Activated CD4-positive, alpha-beta memory T cell treated with anti-CD3 and anti-CD28 coated beads, Interleukin-2, amount 10 ng/mL, durations not matched to agents 7 days and 5 days (primary cell): ENCODE measurements around the gene NOTCH1. TPM values are rescaled to one million over a fixed set of nuclear protein-coding genes. Genes with fewer than 3 reads are reported as not detected.

Source experiments
- CTCF ChIA-PET: fragments of 350-600 bp; sonication (Branson Sonifier 250); formaldehyde crosslinking; loops from one replicate; lab custom pipeline; 2021; ENCODE audit warnings: antibody characterized with exemption, inconsistent platforms; lab: Charles Lee
- POLR2A ChIA-PET: fragments of 350-600 bp; sonication (Branson Sonifier 250); formaldehyde crosslinking; loops from one replicate; lab custom pipeline; 2021; ENCODE audit warnings: antibody characterized with exemption; lab: Charles Lee
- DNase-seq: peaks from one replicate; pipeline ENCODE4 v3.0.0-alpha.2; 2020
- H3K27ac Mint-ChIP-seq: one replicate; pipeline ENCODE4 v1.8.0; 2021; ENCODE audit warnings: mild to moderate bottlenecking, mixed read lengths
- H3K27me3 Mint-ChIP-seq: one replicate; pipeline ENCODE4 v1.8.0; 2021; ENCODE audit warnings: mixed read lengths
- H3K36me3 Mint-ChIP-seq: one replicate; pipeline ENCODE4 v1.8.0; 2021; ENCODE audit warnings: low read depth, mixed read lengths
- H3K4me1 Mint-ChIP-seq: one replicate; pipeline ENCODE4 v1.8.0; 2021; ENCODE audit warnings: mixed read lengths
- H3K4me3 Mint-ChIP-seq: one replicate; pipeline ENCODE4 v1.8.0; 2021; ENCODE audit warnings: mild to moderate bottlenecking, mixed read lengths
- H3K9me3 Mint-ChIP-seq: one replicate; pipeline ENCODE4 v1.8.0; 2021; ENCODE audit warnings: mixed read lengths
- total RNA-seq, 2 experiments: library from RNA; stranded (reverse); gene quantifications; one replicate each; pipeline ENCODE4 v1.2.3, GENCODE V29; 2021

Gene NOTCH1
- total RNA-seq, 2 experiments from 2014 or later: 58.8 to 59.8 TPM

DNA sequence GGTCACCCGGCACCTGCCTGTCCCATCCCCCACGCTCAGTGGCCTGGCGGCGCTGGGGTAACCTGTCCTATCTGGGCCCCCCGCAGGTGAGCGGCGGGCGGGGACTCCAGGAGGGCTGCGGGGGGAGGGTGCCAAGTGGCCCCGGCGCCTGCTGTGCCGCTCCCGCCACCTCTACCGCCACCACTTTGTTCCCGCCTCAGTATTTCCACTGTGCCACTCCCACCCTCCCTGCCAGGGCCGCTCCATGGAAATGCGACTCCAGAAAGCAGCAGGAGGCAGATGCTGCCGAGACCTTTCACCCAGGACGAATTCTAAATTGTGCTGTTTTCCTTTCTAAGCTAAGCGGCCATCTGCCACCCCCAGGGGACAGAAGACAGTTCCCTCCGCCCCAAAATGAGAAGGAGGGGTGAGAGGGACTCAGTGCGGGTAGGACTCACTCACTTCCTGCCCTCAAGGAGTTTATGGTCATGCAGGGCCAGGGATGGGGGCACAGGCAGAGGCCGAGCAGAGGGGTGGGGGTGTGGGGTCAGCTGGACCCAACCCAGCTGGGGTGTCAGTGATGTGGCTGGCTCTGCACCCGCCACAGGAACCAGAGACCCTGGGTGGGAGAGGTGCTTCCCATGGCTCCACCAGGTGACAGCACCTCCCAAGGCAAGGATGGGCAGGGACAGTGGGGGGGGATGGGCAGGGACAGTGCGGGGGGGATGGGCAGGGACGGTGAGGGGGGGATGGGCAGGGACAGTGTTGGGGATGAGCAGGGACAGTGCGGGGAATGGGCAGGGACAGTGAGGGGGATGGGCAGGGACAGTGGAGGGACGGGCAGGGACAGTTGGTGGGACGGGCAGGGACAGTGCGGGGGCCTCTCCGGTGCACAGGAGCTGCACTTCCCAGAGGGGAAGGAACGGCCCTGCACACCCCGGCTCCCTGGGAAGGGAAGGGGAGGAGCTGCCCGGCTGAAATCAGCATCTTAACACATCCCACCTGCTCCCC is 17.8 kb downstream of the NOTCH1 start:
- Mint-ChIP-seq H3K9me3 (no peaks in the 10 kb centered on the region), H3K4me1 (peaks cover 20% of the 10 kb centered on the region), H3K27ac (no peak overlapping the region), H3K4me3 (no peak overlapping the region), H3K27me3 (no peaks in the 10 kb centered on the region), H3K36me3 (peaks cover 2% of the 10 kb centered on the region)
- no peak for DNase-seq
- CTCF ChIA-PET: interaction anchor here (0.9 kb wide), 1 partner anchor 11 kb away, joined by 5 read pairs; no protein-coding TSS in a partner anchor
- POLR2A ChIA-PET: interaction anchor here (0.9 to 5.3 kb wide), 2 partner anchors 12 to 36 kb away, joined by 3 to 32 read pairs; no protein-coding TSS in a partner anchor

DNA sequence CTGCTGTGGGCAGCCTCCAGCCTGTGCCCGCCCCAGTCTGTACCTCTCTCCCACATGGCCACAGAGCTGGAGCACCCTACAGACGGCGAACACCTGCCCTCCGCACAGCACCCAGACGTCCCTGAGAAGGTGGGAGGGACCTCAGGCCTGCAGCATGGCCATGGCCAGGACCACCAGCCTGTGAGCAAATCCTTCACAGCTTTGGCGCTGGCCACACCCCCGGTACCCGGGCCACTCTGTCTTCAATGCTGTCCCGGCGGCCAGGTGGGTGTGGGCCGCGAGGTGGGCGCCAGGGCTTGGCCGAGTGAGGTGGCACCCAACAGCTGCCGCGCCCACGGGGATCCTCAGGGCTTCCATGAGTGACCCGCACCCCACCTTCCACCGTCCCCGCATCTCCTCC is 18.7 kb downstream of the NOTCH1 start:
- peaks cover 2% of the 10 kb centered on the region for H3K36me3 Mint-ChIP-seq
- no peaks in the 10 kb centered on the region for H3K27me3 Mint-ChIP-seq
- peaks cover 12% of the 10 kb centered on the region for H3K4me1 Mint-ChIP-seq
- no peaks in the 10 kb centered on the region for H3K9me3 Mint-ChIP-seq
- DNase-seq: no peak
- H3K4me3 Mint-ChIP-seq: no peak overlapping the region
- CTCF ChIA-PET: no interaction called here
- POLR2A ChIA-PET: interaction anchor here (5.3 kb wide), 1 partner anchor 13 kb away, joined by 32 read pairs; no protein-coding TSS in a partner anchor
- H3K27ac Mint-ChIP-seq: no peak overlapping the region

DNA sequence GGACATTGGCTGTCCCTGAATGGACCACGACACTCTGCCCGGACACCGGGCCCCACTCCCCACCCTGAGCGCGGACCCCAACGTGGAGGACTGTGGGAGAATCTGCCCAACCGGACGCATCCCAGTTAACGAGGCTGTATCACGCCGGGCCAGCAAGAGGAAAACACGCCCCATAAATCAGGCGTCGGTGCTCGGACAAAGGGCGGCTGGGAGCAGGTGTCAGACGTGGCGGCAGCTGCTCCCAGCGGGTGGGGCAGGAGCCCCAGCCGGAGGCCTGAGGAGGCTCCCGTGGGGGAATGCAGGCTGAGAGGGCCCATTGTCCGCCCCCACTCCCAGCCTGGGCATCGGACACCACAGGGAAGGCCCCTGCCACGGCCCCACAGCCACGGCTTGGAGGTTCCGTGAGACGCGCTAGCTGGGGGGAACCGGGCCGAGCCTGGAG is 19.2 kb downstream of the NOTCH1 start:
- ChIA-PET CTCF (no interaction called here), POLR2A (interaction anchor here (5.3 kb wide), 1 partner anchor 13 kb away, joined by 32 read pairs; no protein-coding TSS in a partner anchor)
- no peak overlapping the region for H3K27ac Mint-ChIP-seq
- no peak overlapping the region for H3K4me3 Mint-ChIP-seq
- H3K36me3 Mint-ChIP-seq: peaks cover 2% of the 10 kb centered on the region
- H3K27me3 Mint-ChIP-seq: no peaks in the 10 kb centered on the region
- H3K4me1 Mint-ChIP-seq: peaks cover 9% of the 10 kb centered on the region
- no peak for DNase-seq
- H3K9me3 Mint-ChIP-seq: no peaks in the 10 kb centered on the region

DNA sequence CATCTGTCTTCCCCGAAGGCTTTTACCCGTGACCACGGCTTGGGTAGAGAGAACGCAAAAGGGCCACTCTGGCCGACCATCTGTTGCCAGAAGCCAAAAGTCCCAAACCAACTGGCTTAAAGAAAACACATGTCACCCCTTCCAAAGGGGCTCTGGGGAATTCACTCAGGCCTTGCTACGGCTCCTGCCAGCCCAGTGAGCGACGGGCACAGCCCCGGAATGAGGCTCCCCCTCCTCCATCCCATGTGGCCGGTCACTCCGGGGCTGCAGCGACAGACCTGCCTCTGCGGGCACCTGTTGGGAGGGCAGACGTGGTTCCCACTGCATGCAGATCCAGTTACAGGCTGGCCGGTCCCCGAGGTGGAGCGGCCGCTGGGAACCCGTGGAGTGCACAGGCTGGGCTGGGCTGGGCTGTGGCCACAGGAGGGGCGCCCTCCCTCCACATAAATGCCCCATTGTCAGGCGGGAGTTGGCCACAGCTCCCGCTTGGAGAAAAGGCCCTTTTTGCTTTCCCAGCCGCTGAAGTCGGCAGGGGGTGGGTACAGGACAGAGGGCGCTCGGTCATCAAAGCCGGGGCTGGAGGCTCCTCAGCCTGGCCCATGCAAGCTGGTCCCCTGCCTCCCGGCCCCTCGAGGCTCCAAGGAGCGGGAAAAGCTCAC is 19.9 kb downstream of the NOTCH1 start:
- no peaks in the 10 kb centered on the region for H3K9me3 Mint-ChIP-seq
- H3K36me3 Mint-ChIP-seq: peaks cover 2% of the 10 kb centered on the region
- no peaks in the 10 kb centered on the region for H3K27me3 Mint-ChIP-seq
- H3K4me1 Mint-ChIP-seq: peaks cover 6% of the 10 kb centered on the region
- no peak overlapping the region for H3K27ac Mint-ChIP-seq
- no peak overlapping the region for H3K4me3 Mint-ChIP-seq
- DNase-seq: no peak
- CTCF ChIA-PET: no interaction called here
- POLR2A ChIA-PET: interaction anchor here (5.3 kb wide), 1 partner anchor 14 kb away, joined by 32 read pairs; no protein-coding TSS in a partner anchor

DNA sequence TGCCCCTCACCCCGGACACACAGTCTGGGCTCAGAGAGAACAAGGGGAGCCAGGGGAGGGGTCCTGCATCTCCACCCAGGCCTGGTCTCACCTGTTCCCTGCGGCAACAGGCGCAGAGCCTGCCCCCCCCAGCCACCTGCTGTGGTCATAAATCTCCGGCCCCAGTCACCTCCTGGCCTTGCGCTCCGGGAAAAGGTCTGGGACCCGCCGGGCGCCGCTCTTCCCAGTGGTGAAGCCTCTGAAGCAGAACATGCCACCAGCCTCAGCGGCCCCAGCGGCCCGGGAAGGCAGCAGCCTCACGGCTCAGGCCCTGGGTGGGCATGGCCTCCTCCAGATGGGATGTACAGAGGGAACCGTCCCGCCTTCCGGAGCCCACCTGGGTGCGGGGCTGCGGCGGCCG is 20.6 kb downstream of the NOTCH1 start:
- no peaks in the 10 kb centered on the region for H3K36me3 Mint-ChIP-seq
- no peaks in the 10 kb centered on the region for H3K9me3 Mint-ChIP-seq
- CTCF ChIA-PET: no interaction called here
- no peak overlapping the region for H3K4me3 Mint-ChIP-seq
- H3K27ac Mint-ChIP-seq: no peak overlapping the region
- H3K27me3 Mint-ChIP-seq: no peaks in the 10 kb centered on the region
- POLR2A ChIA-PET: no interaction called here
- H3K4me1 Mint-ChIP-seq: peaks cover 5% of the 10 kb centered on the region
- no peak for DNase-seq

DNA sequence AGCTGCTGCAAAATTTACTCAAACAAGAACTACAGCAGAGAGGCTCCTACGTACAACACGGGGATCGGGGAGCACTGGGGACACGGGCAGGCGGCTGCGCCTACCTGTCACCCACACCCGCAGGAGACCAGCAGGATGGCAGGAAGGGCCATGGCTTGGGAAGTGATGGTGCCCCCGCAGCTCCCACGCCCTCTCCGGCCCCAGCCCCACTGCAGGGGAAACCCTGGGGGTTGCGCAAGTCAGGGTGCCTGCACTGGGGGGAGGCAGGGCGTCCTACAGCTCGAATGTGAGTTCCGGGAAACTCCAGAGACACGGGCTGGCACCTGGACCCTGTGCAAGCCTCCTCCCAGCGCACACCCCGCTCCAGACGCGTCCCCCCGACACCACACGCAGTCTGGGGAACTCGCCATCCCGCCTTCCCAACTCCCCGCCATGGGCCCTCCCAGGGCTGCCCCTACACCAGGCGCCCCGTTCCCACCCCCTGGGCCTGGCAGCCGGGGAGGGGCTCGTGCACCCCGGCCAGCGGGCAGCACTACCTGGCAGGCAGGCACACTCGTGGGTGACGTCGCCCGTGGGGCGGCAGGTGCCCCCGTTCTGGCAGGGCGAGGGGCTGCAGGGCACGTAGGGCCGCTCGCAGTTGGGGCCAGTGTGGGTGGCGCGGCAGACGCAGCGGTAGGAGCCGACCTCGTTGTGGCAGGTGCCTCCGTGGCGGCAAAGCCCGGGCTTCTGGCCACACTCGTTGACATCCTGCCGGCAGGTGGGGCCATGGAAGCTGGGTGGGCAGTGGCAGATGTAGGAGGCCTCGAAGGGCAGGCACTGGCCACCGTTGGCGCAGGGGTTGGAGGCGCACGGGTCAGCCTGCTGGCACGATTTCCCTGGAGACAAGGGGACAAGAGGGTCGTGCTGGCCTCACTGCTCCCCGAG is 23.3 kb downstream of the NOTCH1 start:
- Mint-ChIP-seq H3K4me3 (no peak overlapping the region), H3K9me3 (no peaks in the 10 kb centered on the region), H3K4me1 (no peaks in the 10 kb centered on the region), H3K36me3 (peaks cover 8% of the 10 kb centered on the region), H3K27ac (no peak overlapping the region), H3K27me3 (no peaks in the 10 kb centered on the region)
- no peak for DNase-seq
- ChIA-PET POLR2A (no interaction called here), CTCF (no interaction called here)

DNA sequence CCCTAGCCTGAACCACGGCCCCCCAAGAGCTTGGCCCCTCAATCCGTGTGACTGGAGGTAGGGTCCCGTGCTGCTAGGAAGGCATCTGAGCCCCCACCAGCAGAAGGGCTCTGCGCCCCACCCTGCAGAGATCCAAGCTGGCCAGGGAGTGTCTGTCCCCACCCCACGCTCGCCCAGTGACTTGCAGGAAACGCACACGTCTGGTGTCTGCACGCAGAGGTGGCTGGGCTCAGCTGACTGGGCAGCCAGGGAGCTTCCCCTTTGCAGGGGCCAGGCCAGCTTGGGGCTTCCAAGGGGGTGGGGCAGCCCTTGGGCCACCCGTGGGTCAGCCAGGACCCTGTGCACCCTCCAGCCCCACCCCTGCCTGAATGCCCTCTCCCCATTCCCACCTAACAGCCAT is 24.3 kb downstream of the NOTCH1 start:
- ChIA-PET POLR2A (interaction anchor here (1.1 kb wide), 1 partner anchor 12 kb away, joined by 4 read pairs; no protein-coding TSS in a partner anchor), CTCF (interaction anchor here (0.9 kb wide), 1 partner anchor 38 kb away, joined by 3 read pairs; no protein-coding TSS in a partner anchor)
- no peaks in the 10 kb centered on the region for H3K4me1 Mint-ChIP-seq
- H3K36me3 Mint-ChIP-seq: peaks cover 10% of the 10 kb centered on the region
- no peaks in the 10 kb centered on the region for H3K9me3 Mint-ChIP-seq
- no peak overlapping the region for H3K27ac Mint-ChIP-seq
- no peaks in the 10 kb centered on the region for H3K27me3 Mint-ChIP-seq
- H3K4me3 Mint-ChIP-seq: no peak overlapping the region
- DNase-seq: no peak

DNA sequence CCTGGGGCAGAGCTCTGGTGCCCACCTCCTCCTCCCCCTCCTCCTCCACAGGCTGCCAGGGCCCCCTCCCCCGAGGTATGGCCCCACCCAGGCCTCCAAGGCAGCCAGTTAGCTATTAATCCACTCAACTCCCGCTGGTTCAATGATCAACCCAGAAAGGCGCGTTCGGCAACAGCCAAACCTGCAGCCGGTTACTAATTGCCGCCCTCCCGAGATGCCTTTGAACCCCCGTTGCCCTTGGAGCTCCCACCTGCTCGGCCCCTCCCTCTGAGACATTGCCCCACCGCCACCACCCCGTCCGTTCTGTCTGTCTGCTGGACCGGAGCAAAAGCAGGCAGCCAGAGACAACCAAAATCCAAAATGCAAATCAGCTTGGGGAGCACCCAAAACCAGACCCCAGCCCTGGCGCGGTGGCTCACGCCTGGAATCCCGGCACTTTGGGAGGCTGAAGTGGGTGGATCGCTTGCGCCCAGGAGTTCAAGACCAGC is 25.8 kb downstream of the NOTCH1 start:
- H3K27me3 Mint-ChIP-seq: no peaks in the 10 kb centered on the region
- peaks cover 18% of the 10 kb centered on the region for H3K36me3 Mint-ChIP-seq
- H3K27ac Mint-ChIP-seq: no peak overlapping the region
- no peaks in the 10 kb centered on the region for H3K4me1 Mint-ChIP-seq
- ChIA-PET POLR2A (interaction anchor here (0.8 kb wide), 1 partner anchor 13 kb away, joined by 3 read pairs; no protein-coding TSS in a partner anchor), CTCF (no interaction called here)
- H3K9me3 Mint-ChIP-seq: no peaks in the 10 kb centered on the region
- no peak overlapping the region for H3K4me3 Mint-ChIP-seq
- no peak for DNase-seq

DNA sequence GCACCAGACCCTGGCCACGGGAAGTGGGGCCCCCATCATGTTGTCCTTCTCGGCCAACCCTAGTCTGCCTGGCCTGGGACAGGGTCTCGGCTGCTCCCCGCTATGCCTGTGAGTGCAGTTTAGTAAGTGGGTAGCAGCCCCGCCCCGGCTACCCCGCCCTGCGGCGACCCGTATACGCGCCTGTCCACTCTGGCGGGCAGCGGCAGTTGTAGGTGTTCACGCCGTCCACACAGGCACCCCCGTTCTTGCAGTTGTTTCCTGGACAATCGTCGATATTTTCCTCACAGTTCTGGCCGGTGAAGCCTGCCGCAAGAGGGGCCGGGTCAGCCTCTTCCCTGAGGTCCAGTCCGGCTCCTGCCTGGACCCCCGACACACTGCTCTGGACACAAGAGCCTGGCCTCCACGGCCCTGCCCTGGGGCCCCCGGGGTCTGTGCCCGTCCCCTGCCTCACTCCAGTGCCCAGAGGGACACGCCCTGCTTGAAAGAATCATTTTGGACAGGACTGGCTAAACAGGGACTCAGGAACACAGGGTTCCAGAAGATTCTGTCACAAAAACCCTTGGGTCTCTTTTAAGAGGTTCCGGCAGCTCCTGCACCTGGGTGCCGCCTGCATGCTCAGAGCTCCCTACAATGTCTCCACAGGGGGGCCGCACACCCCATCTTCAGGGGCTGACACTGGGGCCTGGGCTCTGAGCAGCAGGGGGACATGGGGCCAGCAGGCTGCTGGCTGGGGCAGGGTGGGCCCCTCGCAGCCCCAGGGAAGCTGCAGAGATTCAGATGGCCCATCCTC is 26.4 kb downstream of the NOTCH1 start:
- Mint-ChIP-seq H3K36me3 (peaks cover 18% of the 10 kb centered on the region), H3K9me3 (no peaks in the 10 kb centered on the region), H3K4me1 (no peaks in the 10 kb centered on the region), H3K4me3 (no peak overlapping the region), H3K27ac (no peak overlapping the region), H3K27me3 (no peaks in the 10 kb centered on the region)
- CTCF ChIA-PET: no interaction called here
- POLR2A ChIA-PET: interaction anchor here (0.8 kb wide), 1 partner anchor 13 kb away, joined by 3 read pairs; no protein-coding TSS in a partner anchor
- no peak for DNase-seq

DNA sequence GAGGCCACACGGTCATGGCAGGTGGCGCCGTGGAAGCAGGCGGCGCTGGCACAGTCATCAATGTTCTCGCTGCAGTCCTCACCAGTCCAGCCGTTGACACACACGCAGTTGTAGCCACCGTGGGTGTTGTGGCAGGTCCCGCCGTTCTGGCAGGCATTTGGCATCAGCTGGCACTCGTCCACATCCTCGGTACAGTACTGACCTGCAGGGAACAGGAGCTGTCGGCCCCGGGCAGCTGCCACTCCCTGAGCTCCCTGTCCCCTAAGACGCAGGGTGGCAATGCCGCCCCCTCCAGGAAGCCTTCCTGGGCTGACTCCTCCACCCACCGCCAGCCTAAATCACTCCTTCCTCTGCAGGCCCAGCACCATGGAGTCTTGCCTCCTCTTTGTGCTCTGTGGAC is 27.2 kb downstream of the NOTCH1 start:
- H3K27ac Mint-ChIP-seq: no peak overlapping the region
- H3K4me1 Mint-ChIP-seq: no peaks in the 10 kb centered on the region
- H3K4me3 Mint-ChIP-seq: no peak overlapping the region
- peaks cover 20% of the 10 kb centered on the region for H3K36me3 Mint-ChIP-seq
- no peak for DNase-seq
- no peaks in the 10 kb centered on the region for H3K27me3 Mint-ChIP-seq
- CTCF ChIA-PET: no interaction called here
- POLR2A ChIA-PET: no interaction called here
- no peaks in the 10 kb centered on the region for H3K9me3 Mint-ChIP-seq

DNA sequence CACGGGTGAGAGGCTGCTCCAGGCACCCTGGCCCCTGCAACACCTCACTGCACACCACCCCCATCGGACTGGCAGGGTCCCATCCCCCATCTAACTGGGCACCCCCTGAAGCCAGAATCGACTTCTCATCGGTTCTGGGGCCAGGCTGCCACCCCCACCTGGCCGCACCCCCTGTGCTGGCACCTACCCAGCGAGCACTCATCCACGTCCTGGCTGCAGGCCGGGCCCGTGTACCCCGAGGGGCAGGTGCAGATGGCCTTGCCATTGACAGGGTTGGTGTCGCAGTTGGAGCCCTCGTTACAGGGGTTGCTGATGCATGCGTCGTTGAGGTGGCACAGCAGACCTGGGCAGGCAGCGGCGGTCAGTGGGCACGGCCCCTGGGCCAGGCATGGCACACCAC is 27.9 kb downstream of the NOTCH1 start:
- H3K9me3 Mint-ChIP-seq: no peaks in the 10 kb centered on the region
- DNase-seq: no peak
- ChIA-PET CTCF (no interaction called here), POLR2A (no interaction called here)
- H3K4me1 Mint-ChIP-seq: no peaks in the 10 kb centered on the region
- no peaks in the 10 kb centered on the region for H3K27me3 Mint-ChIP-seq
- H3K4me3 Mint-ChIP-seq: no peak overlapping the region
- H3K36me3 Mint-ChIP-seq: peaks cover 23% of the 10 kb centered on the region
- no peak overlapping the region for H3K27ac Mint-ChIP-seq
